ENCODE results near the gene MBNL2.

MBNL2 gene

GRCh38 chr13:97275776-97276501 lies 53.8 kb downstream of the MBNL2 start:
- DNase-seq: no peak

- DNase-seq: no peak
These were observed 54.7 kb downstream of the MBNL2 start for GRCh38 chr13:97276862-97277269.

- no peak for DNase-seq
These were observed 56.6 kb downstream of the MBNL2 start for GRCh38 chr13:97278435-97279411.

GRCh38 chr13:97279913-97280312 lies 57.8 kb downstream of the MBNL2 start:
- no peak for DNase-seq

GRCh38 chr13:97280478-97280877 lies 58.3 kb downstream of the MBNL2 start:
- DNase-seq: no peak

- DNase-seq: no peak
These were observed 58.9 kb downstream of the MBNL2 start for GRCh38 chr13:97281028-97281427.

- DNase-seq: no peak
These were observed 60.6 kb downstream of the MBNL2 start for GRCh38 chr13:97282705-97283104.

GRCh38 chr13:97283888-97284287 lies 61.8 kb downstream of the MBNL2 start:
- DNase-seq: no peak

- no peak for DNase-seq
These were observed 62.4 kb downstream of the MBNL2 start for GRCh38 chr13:97284558-97284957.

- DNase-seq: no peak
These were observed 63.3 kb downstream of the MBNL2 start for GRCh38 chr13:97285221-97285955.

GRCh38 chr13:97286317-97287046 lies 64.3 kb downstream of the MBNL2 start:
- DNase-seq: no peak

- DNase-seq: no peak
These were observed 64.9 kb downstream of the MBNL2 start for GRCh38 chr13:97287047-97287383.

GRCh38 chr13:97288486-97288900 lies 66.4 kb downstream of the MBNL2 start:
- DNase-seq: no peak

GRCh38 chr13:97289514-97290298 lies 67.6 kb downstream of the MBNL2 start:
- DNase-seq: no peak

GRCh38 chr13:97295283-97296182 lies 73.4 kb downstream of the MBNL2 start:
- peak; percentile 54 for DNase-seq

GRCh38 chr13:97296740-97297139 lies 74.6 kb downstream of the MBNL2 start:
- DNase-seq: no peak

GRCh38 chr13:97298816-97299215 lies 76.7 kb downstream of the MBNL2 start:
- no peak for DNase-seq

GRCh38 chr13:97300871-97301270 lies 78.7 kb downstream of the MBNL2 start:
- DNase-seq: no peak

- no peak for DNase-seq
These were observed 79.4 kb downstream of the MBNL2 start for GRCh38 chr13:97301382-97302095.

GRCh38 chr13:97302611-97303010 lies 80.5 kb downstream of the MBNL2 start:
- no peak for DNase-seq

Data from NCI-H1436 (cell line).